Urinary bladder (tissue), 4 donors: ENCODE results near the gene SZT2. TPM values are rescaled to one million over a fixed set of nuclear protein-coding genes. Genes with fewer than 3 reads are reported as not detected.
A peak's percentile ranks its signal among the peaks of the same experiment; 100 is the strongest.

Experiments
- DNase-seq: peaks from one replicate; pipeline ENCODE4 v3.0.0-alpha.2; 2015; ENCODE audit errors: extremely low spot score
- H3K27ac ChIP-seq: one replicate; pipeline ENCODE4 v1.5.1; 2013; ENCODE audit warnings: low read depth, mild to moderate bottlenecking, moderate library complexity
- H3K36me3 ChIP-seq: one replicate; pipeline ENCODE4 v1.6.1; 2013; ENCODE audit warnings: mild to moderate bottlenecking, moderate library complexity; ENCODE audit not compliant: insufficient read depth
- H3K4me1 ChIP-seq: one replicate; pipeline ENCODE4 v1.6.1; 2013; ENCODE audit warnings: mild to moderate bottlenecking, moderate library complexity; ENCODE audit not compliant: insufficient read depth
- H3K4me3 ChIP-seq: one replicate; pipeline ENCODE4 v1.5.1; 2013; ENCODE audit warnings: low read depth, low read length
- WGBS: extraction: QIAGEN DNeasy Blood & Tissue Kit; methylation state at CpG from one replicate; pipeline ENCODE4 v1.1.7; 2013; 5-methylcytosine and 5-hydroxymethylcytosine counted together
- polyA plus RNA-seq: library from polyadenylated mRNA; stranded (reverse); fragments of 200-250 nt; gene quantifications from one replicate; pipeline ENCODE4 v1.2.3, GENCODE V29; 2013
- total RNA-seq: library from RNA; depleted of rRNA; stranded (reverse); fragments of >200 nt; gene quantifications from one replicate; pipeline ENCODE4 v1.2.3, GENCODE V29; 2014
- donor health status: healthy with polysubstance abuse.
- donor health status: healthy.

The SZT2 gene
- total and polyA plus RNA-seq, 2 donors, result 14.9 to 42.3 TPM

DNA sequence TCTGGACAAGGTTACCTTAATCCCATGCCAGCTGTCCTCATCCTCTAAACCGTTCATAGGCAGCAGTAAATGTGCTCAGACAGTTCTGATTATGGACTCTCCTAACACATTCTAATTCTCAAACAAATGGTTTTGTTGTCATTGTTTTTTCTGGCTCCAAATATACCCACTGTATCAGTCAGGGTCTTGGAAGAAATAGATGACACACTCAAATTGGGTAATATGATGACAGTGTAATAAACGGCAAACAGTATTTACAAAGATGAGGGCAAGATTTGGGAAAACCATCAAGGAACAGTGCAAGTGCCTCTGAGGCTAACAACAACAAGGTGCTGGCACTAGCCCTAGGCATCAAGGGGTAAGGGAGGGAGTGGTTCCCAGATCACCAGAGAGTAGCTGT is 35.2 kb upstream of the SZT2 start:
- Histone ChIP-seq H3K4me3 (no peak overlapping the region), H3K4me1 (no peaks in the 10 kb centered on the region), H3K27ac (no peak overlapping the region), H3K36me3 (no peaks in the 10 kb centered on the region)
- WGBS, result 67% methylated on average over 2 of the region's 2 CpGs
- DNase-seq, result no peak

DNA sequence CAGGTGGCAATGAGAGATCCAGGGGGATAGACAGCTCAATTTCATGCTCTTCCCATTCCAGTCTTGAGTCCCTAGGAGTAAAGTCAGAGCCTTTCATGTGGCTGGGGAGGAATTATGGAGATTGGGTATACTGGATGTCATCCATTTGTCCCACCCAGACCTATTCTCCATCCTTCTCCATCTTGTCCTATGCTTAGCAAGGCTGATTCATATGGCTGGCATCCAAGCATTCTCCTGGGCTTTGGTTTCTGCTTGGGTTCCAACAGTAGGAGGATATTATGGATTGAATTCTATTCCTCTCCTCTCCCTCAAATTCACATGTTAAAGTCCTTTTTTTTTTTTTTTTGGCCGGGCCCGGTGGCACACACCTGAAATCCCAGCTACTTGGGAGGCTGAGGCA is 34.8 kb upstream of the SZT2 start:
- no peaks in the 10 kb centered on the region for H3K36me3 ChIP-seq
- no peak for DNase-seq
- 94% methylated on average over 2 of the region's 2 CpGs for WGBS
- no peak overlapping the region for H3K4me3 ChIP-seq
- no peak overlapping the region for H3K27ac ChIP-seq
- H3K4me1 ChIP-seq, result no peaks in the 10 kb centered on the region

DNA sequence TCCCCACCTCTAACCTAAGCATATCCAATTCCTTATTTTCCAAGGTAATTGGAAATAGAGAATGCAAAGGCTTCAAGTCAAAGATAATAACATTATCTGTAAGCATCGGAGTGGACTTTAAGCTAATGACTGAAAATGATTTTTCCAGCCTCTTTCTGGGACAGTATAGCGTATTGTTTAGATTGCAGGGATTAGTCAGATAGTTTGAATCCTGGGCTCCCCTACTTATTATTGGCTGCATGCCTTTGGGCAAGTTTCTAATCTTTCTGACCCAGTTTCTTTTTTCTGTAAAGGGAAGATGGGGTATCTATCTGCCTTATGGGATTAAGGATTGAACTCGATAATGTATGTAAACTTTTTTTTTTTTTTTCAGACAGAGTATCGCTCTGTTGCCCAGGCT is 32.4 kb upstream of the SZT2 start:
- Histone ChIP-seq H3K4me1 (no peaks in the 10 kb centered on the region), H3K36me3 (no peaks in the 10 kb centered on the region), H3K27ac (no peak overlapping the region), H3K4me3 (no peak overlapping the region)
- DNase-seq, result no peak
- WGBS, result 50% methylated on average over 4 of the region's 4 CpGs

DNA sequence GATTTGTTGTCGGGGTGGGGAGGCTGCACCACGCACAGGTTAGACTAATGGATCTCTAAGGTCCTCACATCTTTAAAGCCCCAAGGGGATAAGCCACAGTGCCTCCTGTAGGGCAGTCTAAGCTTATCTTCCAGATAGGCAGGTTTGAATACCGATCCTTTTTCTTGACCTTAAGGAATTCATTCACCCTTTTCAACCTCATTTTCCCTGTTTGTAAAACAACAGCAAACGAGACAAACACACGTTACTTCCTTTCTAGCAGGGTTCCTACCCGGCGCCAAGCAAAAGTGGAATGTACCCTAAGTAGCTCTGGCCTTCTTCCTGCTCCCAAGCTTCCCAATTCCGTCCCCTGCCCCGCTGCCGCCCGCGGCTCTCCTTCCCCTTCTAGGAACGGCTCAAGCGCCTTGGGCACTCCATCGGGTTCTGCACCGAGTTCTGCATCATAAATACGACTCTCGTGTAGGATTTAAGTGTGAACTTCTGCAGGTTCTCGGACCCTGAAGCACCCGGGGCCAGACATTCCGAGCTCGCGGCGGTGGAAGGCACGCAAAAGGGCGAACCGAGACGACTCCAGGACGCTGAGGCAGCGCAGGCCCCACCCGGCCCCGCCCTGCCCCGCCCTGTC is 31.5 kb upstream of the SZT2 start:
- Histone ChIP-seq H3K4me3 (peak overlapping the region; percentile 44), H3K36me3 (no peaks in the 10 kb centered on the region), H3K4me1 (no peaks in the 10 kb centered on the region), H3K27ac (peak overlapping the region; percentile 48)
- under 1% methylated on average over 33 of the region's 33 CpGs for WGBS
- DNase-seq, result no peak

DNA sequence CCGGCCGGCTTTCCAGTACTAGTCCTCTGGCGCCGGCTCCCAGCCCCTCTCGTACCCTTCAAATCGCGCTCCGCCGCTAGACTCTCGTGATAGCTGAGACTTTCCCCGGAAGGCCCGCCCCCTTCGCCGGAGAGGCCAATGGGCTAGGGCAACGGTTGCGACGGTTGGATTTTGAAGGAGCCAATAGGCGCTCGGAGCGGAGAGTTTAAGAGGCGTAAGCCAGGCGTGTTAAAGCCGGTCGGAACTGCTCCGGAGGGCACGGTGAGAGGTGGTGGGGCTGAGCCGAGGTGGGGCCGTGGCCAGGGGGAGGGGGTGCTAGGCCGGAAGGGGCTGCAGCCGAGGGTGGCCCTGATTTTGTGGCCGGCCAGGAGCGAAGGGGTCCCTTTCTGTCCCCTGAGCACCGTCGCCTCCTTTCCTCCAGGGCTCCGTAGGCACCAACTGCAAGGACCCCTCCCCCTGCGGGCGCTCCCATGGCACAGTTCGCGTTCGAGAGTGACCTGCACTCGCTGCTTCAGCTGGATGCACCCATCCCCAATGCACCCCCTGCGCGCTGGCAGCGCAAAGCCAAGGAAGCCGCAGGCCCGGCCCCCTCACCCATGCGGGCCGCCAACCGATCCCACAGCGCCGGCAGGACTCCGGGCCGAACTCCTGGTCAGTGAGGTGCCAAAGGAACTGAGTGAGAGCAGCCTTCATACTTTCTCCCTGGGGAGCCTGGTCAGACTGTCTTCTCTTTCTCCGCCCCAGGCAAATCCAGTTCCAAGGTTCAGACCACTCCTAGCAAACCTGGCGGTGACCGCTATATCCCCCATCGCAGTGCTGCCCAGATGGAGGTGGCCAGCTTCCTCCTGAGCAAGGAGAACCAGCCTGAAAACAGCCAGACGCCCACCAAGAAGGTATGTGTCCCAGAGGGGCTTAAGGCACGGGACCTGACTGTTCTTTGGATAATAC is 30.7 kb upstream of the SZT2 start, which contains the start of gene CDC20:
Gene CDC20, plus strand, starts transcription at position 236 of the 948 bp plus-strand sequence. Its CDS starts 235 bp downstream, at position 471.
- DNase-seq, result peak; percentile 96
- Histone ChIP-seq H3K27ac (peak within 1 kb of the TSS; percentile 48), H3K4me1 (no peaks in the 10 kb centered on the region), H3K4me3 (peak within 1 kb of the TSS; percentile 44), H3K36me3 (no peaks in the 10 kb centered on the region)
- 2% methylated on average over 59 of the region's 59 CpGs for WGBS

DNA sequence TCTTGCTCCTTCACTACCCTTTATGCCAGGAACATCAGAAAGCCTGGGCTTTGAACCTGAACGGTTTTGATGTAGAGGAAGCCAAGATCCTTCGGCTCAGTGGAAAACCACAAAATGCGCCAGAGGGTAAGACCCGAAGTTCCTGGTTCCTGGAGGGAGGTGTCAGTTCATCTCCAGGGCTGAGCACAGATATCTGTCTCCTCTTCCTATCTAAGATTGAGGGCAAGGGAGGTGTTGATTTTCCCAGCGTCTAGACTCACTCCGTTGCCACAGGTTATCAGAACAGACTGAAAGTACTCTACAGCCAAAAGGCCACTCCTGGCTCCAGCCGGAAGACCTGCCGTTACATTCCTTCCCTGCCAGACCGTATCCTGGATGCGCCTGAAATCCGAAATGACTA is 30.0 kb upstream of the SZT2 start:
- Histone ChIP-seq H3K4me3 (no peak overlapping the region), H3K36me3 (peaks cover 1% of the 10 kb centered on the region), H3K27ac (no peak overlapping the region), H3K4me1 (no peaks in the 10 kb centered on the region)
- no peak for DNase-seq
- 41% methylated on average over 11 of the region's 11 CpGs for WGBS

DNA sequence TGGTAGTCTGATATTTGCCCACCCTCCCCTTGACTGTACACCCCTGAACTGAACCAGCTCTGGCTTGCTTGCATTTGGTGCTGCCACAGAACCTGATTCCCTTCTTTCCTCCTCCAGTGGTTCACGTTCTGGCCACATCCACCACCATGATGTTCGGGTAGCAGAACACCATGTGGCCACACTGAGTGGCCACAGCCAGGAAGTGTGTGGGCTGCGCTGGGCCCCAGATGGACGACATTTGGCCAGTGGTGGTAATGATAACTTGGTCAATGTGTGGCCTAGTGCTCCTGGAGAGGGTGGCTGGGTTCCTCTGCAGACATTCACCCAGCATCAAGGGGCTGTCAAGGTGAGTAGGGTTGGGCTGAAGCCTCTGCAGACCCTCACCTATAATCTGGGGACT is 29.1 kb upstream of the SZT2 start:
- no peaks in the 10 kb centered on the region for H3K4me1 ChIP-seq
- no peak overlapping the region for H3K4me3 ChIP-seq
- 71% methylated on average over 4 of the region's 4 CpGs for WGBS
- no peak overlapping the region for H3K27ac ChIP-seq
- no peak for DNase-seq
- peaks cover 2% of the 10 kb centered on the region for H3K36me3 ChIP-seq

DNA sequence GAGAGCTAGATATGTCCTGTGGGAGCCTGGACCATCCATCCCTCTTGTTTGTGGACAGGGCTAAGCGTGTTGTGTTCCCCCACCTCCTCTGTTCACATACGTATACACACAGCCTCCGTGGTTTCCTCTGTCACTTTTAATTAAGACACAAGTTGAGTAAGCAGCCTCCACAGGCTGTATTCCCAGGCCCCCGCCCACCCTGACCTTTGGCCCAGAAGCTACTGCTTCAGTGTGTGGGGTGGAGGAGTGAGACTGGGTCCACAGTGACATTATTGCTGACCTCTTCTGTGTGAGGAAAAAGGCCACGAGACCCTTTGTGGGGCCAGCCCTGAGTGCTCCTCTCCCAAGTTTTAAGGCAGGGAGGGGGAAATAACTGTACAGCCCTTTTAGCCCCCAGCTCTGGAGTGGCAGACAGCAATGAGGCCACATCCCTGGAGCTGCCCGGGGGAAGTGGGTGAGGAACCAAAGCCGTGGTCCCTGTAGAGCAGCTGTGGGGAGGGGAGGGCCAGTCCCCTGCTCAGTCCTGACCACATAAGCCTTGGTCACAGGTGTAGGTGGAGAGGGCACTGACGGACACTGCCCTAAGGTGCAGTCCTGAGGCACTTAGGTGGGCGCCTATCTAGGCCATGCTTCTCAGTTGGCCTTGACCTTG is 26.3 kb upstream of the SZT2 start:
- DNase-seq, result no peak
- 77% methylated on average over 9 of the region's 9 CpGs for WGBS
- Histone ChIP-seq H3K4me3 (no peak overlapping the region), H3K36me3 (peaks cover 2% of the 10 kb centered on the region), H3K4me1 (no peaks in the 10 kb centered on the region), H3K27ac (no peak overlapping the region)

DNA sequence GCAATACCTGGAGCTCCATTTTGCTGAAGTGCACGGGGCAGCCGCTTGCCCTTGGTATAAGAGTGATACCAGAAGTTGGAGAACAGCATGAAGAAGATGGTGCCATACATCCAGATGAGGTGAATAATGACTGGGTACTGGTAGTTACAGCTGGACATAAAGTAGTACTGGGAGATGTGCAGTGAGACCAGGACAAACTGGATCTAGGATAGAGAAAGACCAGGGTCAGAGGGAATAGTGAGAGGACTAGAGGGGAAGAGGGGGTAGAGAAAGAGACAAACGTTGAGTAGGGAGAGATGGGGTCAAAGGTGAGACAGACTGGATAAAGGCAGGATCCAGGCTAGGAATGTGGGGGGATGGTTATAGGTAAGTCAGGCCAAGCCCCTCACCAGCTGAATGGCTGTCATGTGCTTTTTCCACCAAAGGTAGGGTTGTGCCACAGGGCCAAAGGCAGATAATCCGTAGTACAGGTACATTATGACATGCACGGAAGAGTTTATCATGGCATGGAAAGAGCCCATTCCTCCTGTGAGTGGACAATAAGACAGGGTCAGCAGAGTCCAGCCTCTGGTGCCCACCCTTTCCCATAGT is 25.7 kb upstream of the SZT2 start:
- DNase-seq, result no peak
- Histone ChIP-seq H3K27ac (no peak overlapping the region), H3K4me1 (no peaks in the 10 kb centered on the region), H3K36me3 (peaks cover 2% of the 10 kb centered on the region), H3K4me3 (no peak overlapping the region)
- 78% methylated on average over 5 of the region's 5 CpGs for WGBS

DNA sequence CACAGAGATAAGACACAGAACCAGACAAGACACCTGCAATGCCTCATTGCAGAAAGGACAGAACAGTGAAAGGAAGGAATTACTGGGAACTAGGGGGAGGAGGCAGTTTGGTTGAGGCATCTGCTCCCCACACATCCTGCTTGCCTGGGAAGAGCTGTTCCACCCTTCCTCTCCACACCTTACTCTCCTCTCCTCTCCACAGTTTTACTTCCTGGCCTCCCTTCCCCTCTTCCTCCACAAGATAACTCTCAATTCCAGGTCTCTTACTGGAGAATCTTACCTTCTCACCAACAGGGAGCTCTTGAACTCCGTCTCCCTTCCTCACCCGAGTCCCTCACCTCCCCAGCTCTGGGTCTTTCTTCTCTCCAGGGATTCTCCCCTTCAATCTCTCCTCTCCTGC is 24.0 kb upstream of the SZT2 start:
- no peak for DNase-seq
- no peak overlapping the region for H3K27ac ChIP-seq
- no peak overlapping the region for H3K4me3 ChIP-seq
- WGBS, result 82% methylated on average over 2 of the region's 2 CpGs
- H3K4me1 ChIP-seq, result no peaks in the 10 kb centered on the region
- H3K36me3 ChIP-seq, result peaks cover 2% of the 10 kb centered on the region

DNA sequence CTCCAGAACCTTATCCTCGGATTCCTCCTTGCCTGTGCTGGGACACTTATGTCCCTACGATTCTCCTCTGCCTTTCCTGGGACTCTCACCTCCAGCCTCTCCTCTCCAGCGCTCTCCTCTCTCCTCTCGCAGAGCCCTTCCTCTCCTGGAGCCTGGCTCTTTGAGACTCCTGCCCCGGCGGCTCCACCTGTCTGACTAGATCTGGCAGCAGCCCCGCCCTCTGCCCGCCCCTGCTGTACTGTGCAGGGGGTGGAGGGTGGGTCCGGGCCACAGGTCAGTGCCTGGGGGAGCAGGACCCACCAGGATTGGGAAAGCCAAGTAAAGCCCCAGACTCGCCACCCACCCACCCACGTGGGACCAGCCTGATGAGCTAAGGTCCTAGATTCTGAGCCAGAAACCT is 23.5 kb upstream of the SZT2 start:
- Histone ChIP-seq H3K4me1 (no peaks in the 10 kb centered on the region), H3K4me3 (peak overlapping the region; percentile 87), H3K36me3 (peaks cover 2% of the 10 kb centered on the region), H3K27ac (peak overlapping the region; percentile 94)
- WGBS, result 48% methylated on average over 11 of the region's 11 CpGs
- no peak for DNase-seq

DNA sequence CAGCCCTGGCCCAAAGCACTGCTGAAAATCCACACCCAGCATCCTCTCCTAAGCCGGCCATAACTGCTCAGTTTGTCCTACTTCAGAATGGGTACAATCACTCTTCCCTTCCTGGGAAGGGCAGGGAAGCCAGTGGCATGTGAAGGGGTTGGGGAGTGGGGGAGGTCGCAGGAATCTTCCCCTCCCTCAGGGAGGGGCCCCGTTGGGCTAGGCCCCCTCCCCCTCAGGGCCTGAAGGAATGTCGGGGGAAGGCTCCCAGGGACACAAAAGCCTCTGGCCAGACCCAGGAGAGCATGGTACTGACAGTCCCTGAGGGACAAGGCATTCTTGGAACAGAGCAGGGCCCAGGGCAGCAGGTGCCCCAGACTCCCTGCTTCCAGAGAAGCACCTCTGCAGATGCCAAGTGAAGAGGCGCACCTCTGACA is 23.1 kb upstream of the SZT2 start:
- H3K4me3 ChIP-seq, result peak overlapping the region; percentile 87
- DNase-seq, result no peak

More for the DNA sequence above, 23.1 kb upstream of the SZT2 start:
- H3K27ac ChIP-seq, result peak overlapping the region; percentile 94
- no peaks in the 10 kb centered on the region for H3K4me1 ChIP-seq
- H3K36me3 ChIP-seq, result peaks cover 2% of the 10 kb centered on the region
- WGBS, result 23% methylated on average over 5 of the region's 5 CpGs
